GM12873 (cell line): ENCODE measurements around the gene MTA2.

Experiments used
- CTCF ChIP-seq: IDR thresholded peaks from 2 replicates; pipeline ENCODE4 v1.5.1; 2012; ENCODE audit warnings: low read depth, mild to moderate bottlenecking, moderate library complexity, low read length, control low read depth; ENCODE audit not compliant: insufficient read depth; ENCODE audit errors: missing control alignments

The MTA2 gene

GRCh38 chr11:62645946-62646824 is 44.5 kb upstream of the MTA2 start, which contains the start of gene GANAB:
GANAB (minus strand) TSS chr11:62646613; CDS start chr11:62646599, 14 bp downstream.
- no peak for TF ChIP-seq CTCF

GRCh38 chr11:62645671-62645945 is 43.9 kb upstream of the MTA2 start:
- no peak for TF ChIP-seq CTCF

- TF ChIP-seq CTCF = no peak
Observed at GRCh38 chr11:62644220-62644619, 42.6 kb upstream of the MTA2 start.

DNA sequence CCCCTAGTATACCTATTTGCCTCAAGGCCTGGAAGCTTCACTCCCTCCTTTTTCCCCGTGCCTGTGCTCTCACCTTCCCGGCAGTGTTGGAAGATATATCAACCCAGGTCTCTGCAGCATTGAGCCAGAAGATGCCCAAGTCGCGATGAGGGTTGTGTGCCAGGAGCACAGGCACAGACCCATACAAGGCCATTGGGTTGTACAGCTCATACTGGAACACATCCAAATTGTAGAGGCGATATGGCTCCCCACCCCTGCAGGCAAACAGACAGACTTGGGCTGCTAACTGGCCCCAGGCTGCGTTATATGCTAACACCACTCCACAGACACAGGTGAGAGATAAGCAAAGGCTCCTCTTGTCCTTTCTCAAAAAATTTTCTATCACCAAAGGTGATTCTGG is 30.8 kb upstream of the MTA2 start:
- TF ChIP-seq CTCF = no peak

DNA sequence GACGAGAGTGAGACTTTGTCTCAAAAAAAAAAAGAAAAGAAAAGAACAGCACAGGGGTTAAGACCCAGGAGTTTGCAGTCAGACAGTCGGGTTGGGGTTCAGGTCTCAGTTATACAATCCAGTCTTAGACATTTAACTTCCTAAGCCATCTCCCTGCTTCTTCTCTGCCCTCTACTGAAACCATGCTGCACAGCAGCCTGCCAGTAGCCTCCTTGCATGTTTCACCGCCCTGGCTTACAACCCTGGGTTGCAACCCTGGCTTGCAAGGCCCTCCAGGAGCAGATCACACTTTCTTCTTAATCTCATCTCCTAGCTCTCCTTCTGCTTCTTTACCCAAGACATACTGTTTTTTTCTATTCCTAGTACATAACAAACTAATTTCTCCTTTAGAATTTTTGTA is 26.0 kb upstream of the MTA2 start:
- no peak for TF ChIP-seq CTCF

DNA sequence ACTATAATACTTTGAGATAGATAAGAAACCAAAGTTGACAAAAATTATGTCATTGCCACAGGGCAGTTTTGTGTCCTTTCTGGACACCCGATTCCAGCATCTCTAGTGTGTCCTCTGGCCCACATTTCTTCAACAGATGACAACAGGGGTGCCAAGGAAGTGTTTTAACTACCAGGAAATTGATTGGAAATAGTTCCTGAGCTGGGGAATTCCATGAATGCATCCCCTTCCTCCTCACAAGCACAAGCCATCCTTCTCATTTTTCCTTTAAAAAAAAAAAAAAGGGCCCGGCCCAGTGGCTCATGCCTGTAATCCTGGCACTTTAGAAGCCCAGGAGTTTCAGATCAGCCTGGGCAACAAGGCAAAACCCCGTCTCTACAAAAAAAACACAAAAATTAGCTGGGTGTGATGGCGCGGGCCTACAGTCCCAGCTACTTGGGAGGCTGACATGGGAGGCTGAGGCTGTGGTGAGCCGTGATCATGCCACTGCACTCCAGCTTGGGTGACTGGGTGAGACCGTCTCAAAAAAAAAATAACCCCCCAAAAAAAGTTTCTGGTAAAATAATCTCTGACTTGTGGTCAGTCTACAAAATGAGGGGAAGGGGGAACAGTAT is 20.9 kb upstream of the MTA2 start:
- no peak for TF ChIP-seq CTCF

DNA sequence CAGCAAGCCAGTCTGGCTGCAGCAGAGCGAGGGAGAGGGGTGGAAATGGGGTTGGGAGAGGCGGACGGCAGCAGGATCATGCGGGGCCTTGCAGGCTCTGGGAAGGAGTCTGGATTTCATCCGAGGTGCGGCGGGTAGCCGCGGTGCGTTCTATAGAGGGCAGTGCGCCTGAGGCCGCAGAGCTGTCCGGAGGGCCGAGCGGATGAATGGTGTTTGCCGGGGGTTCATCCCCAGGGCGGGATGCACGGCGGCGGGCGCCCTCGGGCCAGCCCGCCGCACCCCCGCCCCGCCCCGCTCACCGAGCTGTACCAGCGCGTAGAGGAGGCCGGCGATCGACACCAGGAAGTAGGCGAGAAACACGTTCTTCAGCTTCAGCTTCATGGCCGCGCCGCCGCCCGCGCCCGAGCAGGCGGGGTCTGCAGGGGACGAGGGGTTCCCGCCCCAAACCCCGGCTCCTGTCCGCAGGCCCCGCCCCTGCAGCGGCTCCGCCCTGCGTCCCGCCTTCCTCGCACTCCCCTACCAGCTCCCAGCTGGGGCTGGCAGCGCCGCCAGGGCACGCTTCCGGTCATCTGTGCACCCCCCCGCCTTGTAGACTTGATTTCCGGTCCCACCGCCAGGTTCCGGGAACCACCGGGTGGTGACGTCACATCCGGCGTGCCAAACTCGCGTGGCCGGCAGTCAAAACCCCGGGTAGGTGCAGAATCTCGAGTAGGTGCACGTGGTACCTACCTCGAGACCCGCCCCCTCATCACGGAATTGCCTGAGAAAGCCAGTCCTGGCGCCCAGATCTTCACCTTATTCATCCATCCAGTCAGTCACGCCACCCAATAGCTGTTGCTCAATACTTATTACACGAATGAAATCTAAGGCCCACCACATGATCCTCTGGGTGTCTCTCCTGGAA is 20.2 kb upstream of the MTA2 start, which contains the start of gene B3GAT3:
TSS of gene B3GAT3 (minus strand) at position 420 of the 904 bp plus-strand sequence. CDS start at position 381, 39 bp downstream.
- no peak for TF ChIP-seq CTCF
